Activated CD8-positive, alpha-beta memory T cell treated with anti-CD3 and anti-CD28 coated beads, Interleukin-2, amount 50 U/mL, for 24 hours (primary cell): ENCODE data around the gene CPSF6.
"Not testable (repeated sequence)": the region's sequence is repeated elsewhere in the genome, so short reads cannot be mapped to it uniquely, and the experiment has no call there.

ENCODE experiments used
- DNase-seq: peaks from one replicate; pipeline ENCODE4 v3.0.0-alpha.2; 2020; ENCODE audit errors: extremely low read depth

Gene CPSF6

GRCh38 chr12:69258655-69259054 lies 19.3 kb downstream of the CPSF6 start:
- DNase-seq: no peak

- DNase-seq: no peak
Measured at GRCh38 chr12:69262264-69262974, 23.1 kb downstream of the CPSF6 start.

DNA sequence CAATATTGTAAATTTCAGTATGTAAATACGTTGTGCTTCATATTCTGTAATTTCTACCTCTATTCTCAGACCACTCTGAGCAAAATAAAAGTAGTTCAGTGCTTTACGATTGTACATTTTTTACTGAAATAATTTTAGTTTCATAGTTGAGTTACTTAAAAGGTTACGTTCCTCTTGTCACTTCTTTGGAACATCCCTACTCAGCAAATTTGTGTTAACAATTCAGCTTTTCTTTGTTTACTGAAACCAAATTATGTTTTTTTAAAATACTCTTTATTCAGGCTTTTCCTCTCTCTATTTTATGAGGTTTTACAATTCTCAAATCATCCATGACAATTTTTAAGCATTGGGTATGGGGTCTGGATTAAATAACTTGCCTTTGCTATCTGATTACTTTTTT lies 25.8 kb downstream of the CPSF6 start:
- no peak for DNase-seq

GRCh38 chr12:69265633-69266032 lies 26.3 kb downstream of the CPSF6 start:
- DNase-seq: not testable (repeated sequence)

DNA sequence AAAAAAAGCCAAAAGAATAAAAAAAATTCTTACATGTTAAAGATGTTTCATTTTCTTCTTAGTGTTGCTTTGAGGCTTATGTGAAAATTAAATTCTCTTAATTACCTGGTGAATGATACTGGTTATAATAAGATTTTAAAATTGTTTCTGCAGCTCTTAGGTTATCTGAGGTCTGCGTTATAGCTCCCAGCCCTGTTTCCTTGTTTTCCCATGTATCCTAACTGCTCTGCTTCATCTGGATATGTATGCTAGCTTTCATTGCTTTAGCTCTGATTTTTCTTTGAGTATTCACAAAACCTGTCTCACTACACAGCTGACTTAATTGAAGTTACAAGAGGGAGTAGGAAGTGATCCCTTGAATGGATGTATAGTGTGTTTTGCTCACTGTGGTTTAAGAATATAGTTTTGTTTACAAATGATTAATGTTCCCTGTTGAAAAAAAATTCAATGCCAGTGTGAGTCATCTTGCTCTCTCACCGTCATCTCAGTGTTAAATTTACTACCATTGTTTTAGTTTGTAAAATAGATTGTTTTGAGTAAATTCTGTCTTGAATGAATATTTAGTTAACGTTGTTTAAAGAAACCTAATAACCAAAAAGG lies 26.8 kb downstream of the CPSF6 start:
- no peak for DNase-seq

GRCh38 chr12:69269736-69270135 lies 30.4 kb downstream of the CPSF6 start:
- no peak for DNase-seq

GRCh38 chr12:69272511-69272910 lies 33.1 kb downstream of the CPSF6 start:
- no peak for DNase-seq

- no peak for DNase-seq
Measured at GRCh38 chr12:69274861-69275260, 35.5 kb downstream of the CPSF6 start.

DNA sequence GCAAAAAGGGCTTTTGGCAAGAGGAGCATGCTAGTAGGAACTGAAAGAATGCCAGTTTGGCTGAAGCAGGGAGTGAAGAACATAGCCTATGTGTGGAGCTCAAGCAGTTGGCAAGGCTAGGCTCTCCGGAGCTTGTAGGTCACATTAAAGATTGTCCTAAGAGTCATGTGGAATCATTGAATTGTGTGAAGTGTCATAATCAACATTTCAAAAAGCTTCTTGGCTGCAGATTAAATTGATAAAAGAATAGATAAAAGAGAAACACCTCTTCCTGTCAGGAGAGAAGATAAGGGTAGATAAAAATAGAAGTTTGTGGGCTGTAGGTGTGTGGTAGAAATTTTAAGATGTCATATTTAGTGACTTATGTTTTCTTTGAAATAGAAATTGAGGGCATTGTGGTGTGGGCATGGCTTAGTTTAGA lies 36.1 kb downstream of the CPSF6 start:
- no peak for DNase-seq

- no peak for DNase-seq
Measured at GRCh38 chr12:69278814-69279782, 39.7 kb downstream of the CPSF6 start.

GRCh38 chr12:69284131-69284530 lies 44.8 kb downstream of the CPSF6 start:
- no peak for DNase-seq

DNA sequence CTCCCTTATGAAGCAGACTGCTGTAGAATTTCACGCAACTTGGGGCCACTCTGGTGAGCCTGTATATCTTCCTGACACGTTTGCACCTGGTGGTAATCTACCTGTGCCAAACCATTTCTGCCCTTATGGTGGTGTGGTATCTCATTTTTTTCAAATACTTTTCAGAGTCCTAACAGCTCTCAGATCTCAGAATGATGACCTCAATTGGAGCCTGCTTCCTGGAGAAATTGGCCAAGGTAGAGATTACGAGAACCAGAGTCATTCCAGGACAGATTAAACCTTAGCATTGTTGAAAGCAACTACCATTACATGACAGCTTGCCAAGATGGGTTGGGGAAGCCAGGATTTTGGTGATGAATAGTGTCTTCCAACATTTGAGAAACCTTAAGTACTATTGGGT lies 48.2 kb downstream of the CPSF6 start:
- DNase-seq: no peak

DNA sequence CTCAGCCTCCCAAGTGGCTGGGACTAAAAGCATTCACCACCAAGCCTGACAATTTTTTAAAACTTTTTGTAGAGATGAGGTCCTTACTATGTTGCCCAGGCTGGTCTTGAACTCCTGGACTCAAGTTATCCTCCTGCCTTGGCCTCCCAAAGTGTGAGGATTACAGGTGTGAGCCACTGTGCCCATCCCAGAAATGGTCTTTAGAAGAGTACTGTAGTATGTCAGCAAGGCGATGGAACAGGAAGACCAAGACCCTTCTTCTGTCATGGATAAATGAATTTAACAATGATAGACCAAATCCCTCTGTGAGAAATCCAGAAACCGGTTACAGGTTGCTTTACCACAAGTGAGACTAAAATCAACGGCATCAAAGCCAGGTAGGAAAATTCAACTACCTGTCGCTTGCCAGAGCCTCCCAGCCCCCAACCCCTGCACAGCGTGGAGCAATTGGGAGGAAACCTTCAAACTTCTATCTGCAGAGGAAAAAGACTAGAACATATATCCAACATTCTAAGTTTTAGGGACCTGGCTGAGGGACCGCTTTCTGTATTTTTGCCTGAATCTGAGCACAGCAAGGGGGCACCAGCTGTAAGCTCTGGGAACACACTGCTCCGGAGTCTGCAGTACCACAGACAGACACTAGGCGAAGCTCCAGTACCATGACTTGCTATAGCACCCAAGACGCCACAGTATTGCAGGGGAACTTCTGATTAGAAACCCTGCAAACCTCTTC lies 51.3 kb downstream of the CPSF6 start:
- DNase-seq: peak; percentile 32

- no peak for DNase-seq
Measured at GRCh38 chr12:69291278-69291593, 51.9 kb downstream of the CPSF6 start.

DNA sequence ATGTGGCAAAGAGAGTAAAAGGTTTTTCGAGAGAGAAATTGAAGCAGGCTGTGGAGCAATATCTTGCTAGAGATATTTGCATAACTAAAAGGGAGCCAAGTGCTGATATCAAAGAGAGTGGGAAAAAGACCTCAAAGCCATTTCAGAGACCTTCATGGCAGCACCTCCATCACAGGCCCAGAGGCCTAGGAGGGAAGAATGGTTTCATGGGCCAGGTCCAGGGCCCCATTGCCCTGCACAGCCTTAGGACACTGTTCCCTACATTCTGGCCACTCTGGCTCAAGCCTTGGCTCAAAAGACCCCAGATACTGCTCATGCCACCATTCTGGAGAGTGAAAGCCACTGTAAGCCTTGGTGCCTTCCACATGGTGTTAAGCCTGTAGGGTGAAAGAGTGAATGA lies 58.8 kb downstream of the CPSF6 start:
- no peak for DNase-seq

- no peak for DNase-seq
Measured at GRCh38 chr12:69298947-69299346, 59.6 kb downstream of the CPSF6 start.

GRCh38 chr12:69304284-69304683 lies 64.9 kb downstream of the CPSF6 start:
- no peak for DNase-seq

GRCh38 chr12:69309461-69309860 lies 70.1 kb downstream of the CPSF6 start:
- DNase-seq: no peak

- DNase-seq: no peak
Measured at GRCh38 chr12:69313209-69313608, 73.8 kb downstream of the CPSF6 start.

DNA sequence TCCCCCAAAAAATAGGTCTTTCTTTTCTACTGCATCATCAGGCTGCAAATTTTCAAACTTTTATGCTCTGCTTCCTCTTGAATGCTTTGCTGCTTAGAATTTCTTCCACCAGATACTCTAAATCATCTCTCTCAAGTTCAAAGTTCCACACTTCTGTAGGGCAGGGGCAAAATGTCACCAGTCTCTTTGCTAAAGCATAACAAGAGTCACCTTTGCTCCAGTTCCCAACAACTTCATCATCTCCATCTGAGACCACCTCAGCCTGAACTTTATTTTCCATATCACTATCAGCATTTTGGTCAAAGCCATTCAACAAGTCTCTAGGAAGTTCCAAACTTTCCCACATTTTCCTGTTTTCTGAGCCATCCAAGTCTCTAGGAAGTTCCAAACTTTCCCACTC lies 77.4 kb downstream of the CPSF6 start:
- DNase-seq: not testable (repeated sequence)

DNA sequence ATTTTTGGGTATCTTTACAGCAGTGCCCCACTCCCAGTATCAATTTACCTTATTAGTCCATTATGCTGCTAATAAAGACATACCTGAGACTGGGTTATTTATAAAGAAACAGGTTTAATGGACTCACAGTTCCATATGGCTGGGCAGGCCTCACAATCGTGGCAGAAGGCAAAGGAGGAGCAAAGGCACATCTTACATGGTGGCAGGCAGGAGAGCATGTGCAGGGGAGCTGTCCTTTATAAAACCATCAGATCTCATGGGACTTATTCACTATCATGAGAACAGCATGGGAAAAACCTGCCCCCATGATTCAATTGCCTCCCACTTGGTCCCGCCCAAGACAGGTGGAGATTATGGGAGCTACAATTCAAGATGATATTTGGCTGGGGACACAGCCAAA lies 77.9 kb downstream of the CPSF6 start:
- not testable (repeated sequence) for DNase-seq

GRCh38 chr12:69318225-69318624 lies 78.9 kb downstream of the CPSF6 start:
- no peak for DNase-seq
